GM23338 (cell line): ENCODE data around the gene NGFR. TPM values are rescaled to one million over a fixed set of nuclear protein-coding genes. Genes with fewer than 3 reads are reported as not detected.

Experiments used
- ATAC-seq: fragments of 200-7000 bp; cut with Tn5 transposase; 3 replicates; pipeline ENCODE4 v1.9.1; 2020
- DNase-seq: peaks from one replicate; pipeline ENCODE4 v3.0.0-alpha.2; 2015; ENCODE audit warnings: low spot score
- H2AFZ ChIP-seq: fragments of 200-600 bp; sonication (generic); 2 replicates; pipeline ENCODE4 v1.8.0; 2016; ENCODE audit warnings: antibody characterized with exemption, mild to moderate bottlenecking, moderate library complexity
- H3F3A ChIP-seq: fragments of 200-600 bp; sonication (generic); replicated peaks from 2 replicates; pipeline ENCODE4 v1.8.0; 2017; ENCODE audit warnings: antibody characterized with exemption, mixed run types, low read depth
- H3K27ac ChIP-seq: fragments of 200-600 bp; sonication (generic); 2 replicates; pipeline ENCODE4 v1.6.1; 2016; ENCODE audit warnings: low read depth
- H3K27me3 ChIP-seq: fragments of 200-600 bp; sonication (generic); 2 replicates; pipeline ENCODE4 v1.8.0; 2016; ENCODE audit warnings: mild to moderate bottlenecking, mixed run types, moderate library complexity; ENCODE audit not compliant: insufficient read depth
- H3K36me3 ChIP-seq: fragments of 200-600 bp; sonication (generic); 2 replicates; pipeline ENCODE4 v1.8.0; 2016; ENCODE audit warnings: mild to moderate bottlenecking; ENCODE audit not compliant: insufficient read depth
- H3K4me1 ChIP-seq: fragments of 200-600 bp; sonication (generic); 2 replicates; pipeline ENCODE4 v1.8.0; 2016; ENCODE audit warnings: mild to moderate bottlenecking, moderate library complexity; ENCODE audit not compliant: insufficient read depth
- H3K4me2 ChIP-seq: fragments of 200-600 bp; sonication (generic); 2 replicates; pipeline ENCODE4 v1.7.1; 2017; ENCODE audit warnings: mixed run types
- H3K4me3 ChIP-seq: fragments of 200-600 bp; sonication (generic); 2 replicates; pipeline ENCODE4 v1.6.1; 2016; ENCODE audit warnings: mixed run types
- H3K79me2 ChIP-seq: fragments of 200-600 bp; sonication (generic); replicated peaks from 2 replicates; pipeline ENCODE4 v1.8.0; 2017; ENCODE audit warnings: mild to moderate bottlenecking; ENCODE audit not compliant: insufficient read depth
- H3K9me2 ChIP-seq: fragments of 200-600 bp; sonication (generic); 2 replicates; pipeline ENCODE4 v1.8.0; 2017; ENCODE audit not compliant: insufficient read depth
- H4K20me1 ChIP-seq: fragments of 200-600 bp; sonication (generic); replicated peaks from 2 replicates; pipeline ENCODE4 v1.8.0; 2017; ENCODE audit warnings: mild to moderate bottlenecking; ENCODE audit not compliant: insufficient read depth
- H3K27ac Mint-ChIP-seq: 2 replicates; pipeline ENCODE4 v1.8.0; 2020; ENCODE audit warnings: inconsistent platforms, mild to moderate bottlenecking, moderate library complexity, mixed read lengths
- H3K27me3 Mint-ChIP-seq: 3 replicates; pipeline ENCODE4 v1.8.0; 2022; ENCODE audit warnings: low read depth, mild to moderate bottlenecking, moderate library complexity, mixed read lengths, inconsistent platforms; ENCODE audit not compliant: insufficient read depth, poor library complexity
- H3K36me3 Mint-ChIP-seq: 3 replicates; pipeline ENCODE4 v1.8.0; 2021; ENCODE audit warnings: low read depth, mild to moderate bottlenecking, inconsistent platforms, moderate library complexity, mixed read lengths
- H3K4me1 Mint-ChIP-seq: 3 replicates; pipeline ENCODE4 v1.8.0; 2020; ENCODE audit warnings: mild to moderate bottlenecking, inconsistent platforms, mixed read lengths
- H3K4me3 Mint-ChIP-seq: 3 replicates; pipeline ENCODE4 v1.8.0; 2021; ENCODE audit warnings: moderate library complexity, mild to moderate bottlenecking, inconsistent platforms, mixed read lengths
- H3K9me3 Mint-ChIP-seq: 3 replicates; pipeline ENCODE4 v1.8.0; 2020; ENCODE audit warnings: moderate library complexity, mild to moderate bottlenecking, inconsistent platforms, mixed read lengths
- CREB1 ChIP-seq: fragments of 250-450 bp; sonication (Bioruptor Pico); IDR thresholded peaks from 2 replicates; pipeline ENCODE4 v1.5.0; 2020; ENCODE audit warnings: low read depth, mild to moderate bottlenecking, moderate library complexity
- CTCF ChIP-seq, 2 experiments: fragments of 200-600 bp in 1 of 2; sonication (generic) in 1 of 2; conservative IDR thresholded peaks; 2 replicates each; pipeline versions ENCODE4 v1.5.1 to v1.6.1; 2016 to 2017; ENCODE audit warnings: antibody characterized with exemption in 2 of 2, low read depth in 2 of 2, mild to moderate bottlenecking in 2 of 2, moderate library complexity in 1 of 2
- ETS1 ChIP-seq: IDR thresholded peaks from 2 replicates; pipeline ENCODE4 v1.6.1; 2016; ENCODE audit warnings: antibody characterized with exemption
- EZH2 ChIP-seq: fragments of 200-600 bp; sonication (generic); IDR thresholded peaks from one replicate; pipeline ENCODE4 v1.8.0; 2017; ENCODE audit warnings: antibody characterized with exemption, mild to moderate bottlenecking, low read depth; ENCODE audit not compliant: unreplicated experiment
- EZH2phosphoT487 ChIP-seq: fragments of 200-600 bp; sonication (generic); IDR thresholded peaks from one replicate; pipeline ENCODE4 v1.8.1; 2018; ENCODE audit warnings: antibody characterized with exemption; ENCODE audit not compliant: unreplicated experiment
- NANOG ChIP-seq: IDR thresholded peaks from 2 replicates; pipeline ENCODE4 v1.6.1; 2016; ENCODE audit warnings: antibody characterized with exemption, borderline replicate concordance
- POLR2AphosphoS5 ChIP-seq: IDR thresholded peaks from 2 replicates; pipeline ENCODE4 v1.6.1; 2016; ENCODE audit warnings: antibody characterized with exemption, low read depth
- ZNF331 ChIP-seq: fragments of 250-450 bp; sonication (Bioruptor Pico); IDR thresholded peaks from 2 replicates; pipeline ENCODE4 v1.5.0; 2020; ENCODE audit warnings: low read depth, mild to moderate bottlenecking, moderate library complexity
- ZNF462 ChIP-seq: fragments of 250-450 bp; sonication (Bioruptor Pico); IDR thresholded peaks from 2 replicates; pipeline ENCODE4 v1.5.0; 2020; ENCODE audit warnings: mild to moderate bottlenecking, moderate library complexity
- polyA plus RNA-seq: library from polyadenylated mRNA; unstranded; fragments of >200 nt; fragmentation: Nextera tagmentation; extraction: Ambion mirVana; gene quantifications from 2 replicates; pipeline ENCODE4 v1.2.1, GENCODE V29; 2016
- total RNA-seq: library from RNA; depleted of rRNA; stranded (reverse); fragments of >200 nt; shearing (Covaris generic); gene quantifications from 2 replicates; pipeline ENCODE4 v1.2.3, GENCODE V29; 2014

NGFR gene
- total and polyA plus RNA-seq, 2 experiments from 2014 or later: 2.8 to 6.9 TPM

GRCh38 chr17:49483599-49484509 lies 11.2 kb upstream of the NGFR start (continued):
- TF ChIP-seq ZNF331 (CRISPR knock-in tag) (no peak), EZH2phosphoT487 (no peak), NANOG (no peak), CREB1 (no peak), EZH2 (no peak), ZNF462 (CRISPR knock-in tag) (no peak), POLR2AphosphoS5 (no peak)

- Histone ChIP-seq H3K4me1 (peaks cover 37% of the 10 kb centered on the region), H3F3A (no peaks in the 10 kb centered on the region), H3K9me2 (no peaks in the 10 kb centered on the region), H3K79me2 (no peaks in the 10 kb centered on the region), H3K4me3 (peak overlapping the region; percentile 46; the same call in 1 of the 2 replicates), H4K20me1 (no peaks in the 10 kb centered on the region), H2AFZ (no peak overlapping the region), H3K27me3 (peaks cover 19% of the 10 kb centered on the region; the same call in 1 of the 2 replicates), H3K4me2 (peak overlapping the region; percentile 84), H3K27ac (no peak overlapping the region), H3K36me3 (no peaks in the 10 kb centered on the region)
- DNase-seq: no peak
- Mint-ChIP-seq H3K27me3 (peaks cover 10% of the 10 kb centered on the region), H3K4me1 (peaks cover 58% of the 10 kb centered on the region), H3K27ac (no peak overlapping the region), H3K4me3 (no peak overlapping the region), H3K36me3 (no peaks in the 10 kb centered on the region), H3K9me3 (no peaks in the 10 kb centered on the region)
- no peak for ATAC-seq
- TF ChIP-seq ETS1 (no peak), CTCF (conservative IDR thresholded peaks at IDR 0.05; ENCODE audit: low read depth in 2 of 2) (no peak), ZNF331 (CRISPR knock-in tag) (no peak), EZH2 (no peak)
These were observed 10.5 kb upstream of the NGFR start for GRCh38 chr17:49484588-49484987.
